ENCODE data around the gene VSTM2L. TPM values are rescaled to one million over a fixed set of nuclear protein-coding genes. Genes with fewer than 3 reads are reported as not detected.

Gene VSTM2L
- total and polyA plus RNA-seq, 2 donors (not counting 1 experiment from before 2014, with no cell fraction given), result 0.66 to 1.7 TPM

DNA sequence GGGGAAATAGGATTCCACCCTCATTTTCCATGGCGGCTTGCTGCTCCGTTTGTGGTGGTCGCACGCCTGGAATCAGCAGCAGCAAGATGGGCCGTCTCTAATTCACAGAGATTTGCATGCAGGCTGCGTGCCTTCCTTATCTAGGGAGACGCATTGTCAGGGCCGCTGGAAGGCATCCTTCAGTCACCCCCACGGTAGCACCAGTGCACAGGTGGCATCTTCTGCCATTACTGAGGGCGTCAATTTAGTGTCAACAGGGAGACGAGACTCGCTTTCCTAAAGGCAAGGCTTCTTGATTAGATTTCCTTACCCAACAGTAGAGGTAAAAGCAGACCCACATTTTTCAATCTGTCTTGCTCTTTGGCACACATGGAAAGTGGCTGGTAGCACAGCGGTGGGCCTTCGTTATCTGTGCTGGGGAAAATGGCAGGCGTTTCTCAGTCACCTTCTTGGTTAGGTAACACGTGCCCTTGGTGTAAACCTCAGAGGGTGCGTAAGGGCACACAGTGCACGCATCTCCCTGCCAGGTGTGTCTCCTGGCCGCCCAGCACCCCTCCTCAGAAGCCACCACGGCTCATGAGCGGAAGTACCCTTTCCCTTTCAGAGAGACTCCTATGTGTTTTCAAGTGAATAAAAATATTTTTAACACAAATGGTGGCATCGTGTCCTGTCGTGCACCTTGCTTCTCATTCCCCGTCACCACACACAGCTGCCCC lies 27.3 kb upstream of the VSTM2L start:
- no peak for TF ChIP-seq EZH2 (IDR thresholded peaks at IDR 0.05; ENCODE audit: low read length, missing control alignments)
- TF ChIP-seq, protein P1, sequence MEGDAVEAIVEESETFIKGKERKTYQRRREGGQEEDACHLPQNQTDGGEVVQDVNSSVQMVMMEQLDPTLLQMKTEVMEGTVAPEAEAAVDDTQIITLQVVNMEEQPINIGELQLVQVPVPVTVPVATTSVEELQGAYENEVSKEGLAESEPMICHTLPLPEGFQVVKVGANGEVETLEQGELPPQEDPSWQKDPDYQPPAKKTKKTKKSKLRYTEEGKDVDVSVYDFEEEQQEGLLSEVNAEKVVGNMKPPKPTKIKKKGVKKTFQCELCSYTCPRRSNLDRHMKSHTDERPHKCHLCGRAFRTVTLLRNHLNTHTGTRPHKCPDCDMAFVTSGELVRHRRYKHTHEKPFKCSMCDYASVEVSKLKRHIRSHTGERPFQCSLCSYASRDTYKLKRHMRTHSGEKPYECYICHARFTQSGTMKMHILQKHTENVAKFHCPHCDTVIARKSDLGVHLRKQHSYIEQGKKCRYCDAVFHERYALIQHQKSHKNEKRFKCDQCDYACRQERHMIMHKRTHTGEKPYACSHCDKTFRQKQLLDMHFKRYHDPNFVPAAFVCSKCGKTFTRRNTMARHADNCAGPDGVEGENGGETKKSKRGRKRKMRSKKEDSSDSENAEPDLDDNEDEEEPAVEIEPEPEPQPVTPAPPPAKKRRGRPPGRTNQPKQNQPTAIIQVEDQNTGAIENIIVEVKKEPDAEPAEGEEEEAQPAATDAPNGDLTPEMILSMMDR (conservative IDR thresholded peaks at IDR 0.05 in 1 of 2, IDR thresholded peaks at IDR 0.05 in 1 of 2; ENCODE audit: low read depth in 1 of 2, low read length in 2 of 2), result no peak
- H3K79me2 ChIP-seq (ENCODE audit: control insufficient read depth, insufficient read depth, low read length), result no peaks in the 10 kb centered on the region

DNA sequence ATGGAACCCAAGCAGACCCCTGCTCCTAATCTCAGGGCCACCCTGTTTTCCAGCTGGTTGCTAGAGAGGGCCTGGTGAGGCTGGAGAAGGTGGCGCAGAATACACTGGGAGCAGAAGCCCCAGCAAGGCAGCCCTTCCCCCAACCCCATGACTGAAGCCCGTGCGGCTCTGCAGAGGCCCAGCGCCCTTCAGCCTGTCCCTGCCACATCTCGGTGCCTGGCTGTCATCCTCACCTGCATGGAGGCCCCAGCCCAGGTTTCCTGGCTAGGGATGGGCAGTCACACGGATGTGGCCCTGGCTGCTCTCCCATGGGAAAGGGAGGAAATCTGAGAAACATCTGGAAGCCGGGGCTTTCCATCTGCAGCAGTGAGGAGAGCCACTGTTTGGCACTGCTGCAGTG lies 26.1 kb upstream of the VSTM2L start:
- Histone ChIP-seq H3K4me1 (ENCODE audit: control insufficient read depth, extremely low read depth, insufficient read depth, low read length) (no peaks in the 10 kb centered on the region), H3K9me3 (ENCODE audit: control insufficient read depth, insufficient read depth, low read depth, low read length) (no peaks in the 10 kb centered on the region), H3K4me3 (replicated peaks in 1 of 4; ENCODE audit: control extremely low read depth in 1 of 4, insufficient read depth in 1 of 4, low read depth in 3 of 4, low read length in 4 of 4) (no peak overlapping the region), H2AFZ (ENCODE audit: low read length) (no peak overlapping the region), H3K79me2 (ENCODE audit: control insufficient read depth, insufficient read depth, low read length) (no peaks in the 10 kb centered on the region), H3K4me2 (ENCODE audit: extremely low read depth, insufficient read depth, low read length) (no peak overlapping the region), H3K27me3 (ENCODE audit: control insufficient read depth, insufficient read depth, low read length) (peaks cover 6% of the 10 kb centered on the region), H3K27ac (ENCODE audit: insufficient read depth, low read length) (no peak overlapping the region), H3K9ac (ENCODE audit: insufficient read depth, low read length) (no peak overlapping the region), H4K20me1 (ENCODE audit: control insufficient read depth, extremely low read depth, insufficient read depth, low read length) (no peaks in the 10 kb centered on the region), H3K36me3 (ENCODE audit: control insufficient read depth, insufficient read depth, low read length) (no peaks in the 10 kb centered on the region)
- TF ChIP-seq, protein P1 (conservative IDR thresholded peaks at IDR 0.05 in 1 of 2, IDR thresholded peaks at IDR 0.05 in 1 of 2; ENCODE audit: low read depth in 1 of 2, low read length in 2 of 2), result no peak
- TF ChIP-seq EZH2 (IDR thresholded peaks at IDR 0.05; ENCODE audit: low read length, missing control alignments), result no peak
- DNase-seq (ENCODE audit: low read depth in 2 of 2), result no peak

More for the DNA sequence above, 27.3 kb upstream of the VSTM2L start:
- Histone ChIP-seq H3K27me3 (ENCODE audit: control insufficient read depth, insufficient read depth, low read length) (no peaks in the 10 kb centered on the region), H3K9ac (ENCODE audit: insufficient read depth, low read length) (no peak overlapping the region), H3K9me3 (ENCODE audit: control insufficient read depth, insufficient read depth, low read depth, low read length) (no peaks in the 10 kb centered on the region), H2AFZ (ENCODE audit: low read length) (no peak overlapping the region), H3K4me2 (ENCODE audit: extremely low read depth, insufficient read depth, low read length) (no peak overlapping the region), H3K4me3 (replicated peaks in 1 of 4; ENCODE audit: control extremely low read depth in 1 of 4, insufficient read depth in 1 of 4, low read depth in 3 of 4, low read length in 4 of 4) (no peak overlapping the region), H3K27ac (ENCODE audit: insufficient read depth, low read length) (no peak overlapping the region), H3K4me1 (ENCODE audit: control insufficient read depth, extremely low read depth, insufficient read depth, low read length) (no peaks in the 10 kb centered on the region), H4K20me1 (ENCODE audit: control insufficient read depth, extremely low read depth, insufficient read depth, low read length) (no peaks in the 10 kb centered on the region), H3K36me3 (ENCODE audit: control insufficient read depth, insufficient read depth, low read length) (no peaks in the 10 kb centered on the region)
- no peak for DNase-seq (ENCODE audit: low read depth in 2 of 2)

DNA sequence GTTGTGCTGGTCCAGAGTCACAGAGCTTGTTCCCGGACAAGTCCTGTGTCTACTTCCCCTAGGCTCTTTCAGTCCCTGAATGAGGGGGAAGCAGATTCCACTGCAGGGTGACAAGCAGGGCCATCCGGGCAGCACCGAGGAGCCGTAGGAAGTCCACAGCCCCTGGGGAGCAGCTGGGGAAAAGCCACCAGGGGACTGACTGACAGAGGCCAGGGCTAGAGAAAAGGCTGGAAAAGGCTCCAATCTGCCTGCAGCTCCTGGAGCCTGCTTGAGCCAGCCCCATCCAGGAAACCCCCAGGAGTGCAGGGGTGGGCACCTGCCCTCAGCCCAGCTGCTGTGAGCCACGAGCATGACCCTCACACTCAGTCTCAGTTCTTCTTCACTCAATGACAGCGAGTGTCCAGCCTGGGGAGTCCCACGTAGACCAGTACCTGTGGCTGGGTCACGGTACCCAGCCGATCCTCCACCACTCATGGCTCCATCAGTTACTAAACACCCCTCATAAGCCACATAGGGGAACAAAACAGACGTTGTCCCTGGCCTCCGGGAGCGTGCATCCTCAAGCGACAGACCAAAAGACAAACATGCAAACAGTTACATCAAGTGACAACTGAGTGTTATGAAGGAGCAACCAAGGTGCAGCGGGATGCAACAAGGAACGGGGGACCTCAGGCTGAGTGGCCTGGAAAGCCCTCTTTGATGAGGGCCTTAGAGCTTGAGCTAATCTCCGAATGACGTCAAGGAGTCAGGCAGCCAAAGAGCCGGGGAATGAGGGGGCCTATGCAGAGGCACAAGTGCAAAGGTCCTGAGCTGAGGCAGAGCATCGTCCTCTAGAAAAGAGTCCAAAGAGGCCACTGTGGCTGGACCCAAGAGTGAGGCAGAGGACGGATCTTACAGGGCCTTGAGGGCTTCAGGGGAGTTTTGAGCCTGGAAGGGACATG lies 24.8 kb upstream of the VSTM2L start:
- DNase-seq (ENCODE audit: low read depth in 2 of 2), result no peak
- Histone ChIP-seq H3K4me2 (ENCODE audit: extremely low read depth, insufficient read depth, low read length) (no peak overlapping the region), H4K20me1 (ENCODE audit: control insufficient read depth, extremely low read depth, insufficient read depth, low read length) (no peaks in the 10 kb centered on the region), H3K4me3 (replicated peaks in 1 of 4; ENCODE audit: control extremely low read depth in 1 of 4, insufficient read depth in 1 of 4, low read depth in 3 of 4, low read length in 4 of 4) (no peak overlapping the region), H3K27me3 (ENCODE audit: control insufficient read depth, insufficient read depth, low read length) (peaks cover 6% of the 10 kb centered on the region), H3K4me1 (ENCODE audit: control insufficient read depth, extremely low read depth, insufficient read depth, low read length) (no peaks in the 10 kb centered on the region), H3K79me2 (ENCODE audit: control insufficient read depth, insufficient read depth, low read length) (no peaks in the 10 kb centered on the region), H2AFZ (ENCODE audit: low read length) (no peak overlapping the region), H3K27ac (ENCODE audit: insufficient read depth, low read length) (no peak overlapping the region), H3K9ac (ENCODE audit: insufficient read depth, low read length) (no peak overlapping the region), H3K9me3 (ENCODE audit: control insufficient read depth, insufficient read depth, low read depth, low read length) (no peaks in the 10 kb centered on the region), H3K36me3 (ENCODE audit: control insufficient read depth, insufficient read depth, low read length) (no peaks in the 10 kb centered on the region)
- TF ChIP-seq EZH2 (IDR thresholded peaks at IDR 0.05; ENCODE audit: low read length, missing control alignments), result no peak
- TF ChIP-seq, protein P1 (conservative IDR thresholded peaks at IDR 0.05 in 1 of 2, IDR thresholded peaks at IDR 0.05 in 1 of 2; ENCODE audit: low read depth in 1 of 2, low read length in 2 of 2), result no peak

Measured in fibroblast of lung (primary cell).